Endodermal cell (in vitro differentiated cells): ENCODE measurements around the gene RNF123. TPM values are rescaled to one million over a fixed set of nuclear protein-coding genes. Genes with fewer than 3 reads are reported as not detected.
A peak's percentile ranks its signal among the peaks of the same experiment; 100 is the strongest.

Experiments used
- DNase-seq: peaks from one replicate; pipeline ENCODE4 v3.0.0-alpha.2; 2017
- H3K27ac ChIP-seq: 2 replicates; pipeline ENCODE4 v1.5.1; 2013; ENCODE audit warnings: mild to moderate bottlenecking, low read depth, low read length, moderate library complexity
- H3K27me3 ChIP-seq: 2 replicates; pipeline ENCODE4 v1.6.1; 2013; ENCODE audit warnings: mild to moderate bottlenecking, low read length, moderate library complexity; ENCODE audit not compliant: insufficient read depth, control insufficient read depth, poor library complexity, severe bottlenecking
- H3K36me3 ChIP-seq: 2 replicates; pipeline ENCODE4 v1.7.0; 2013; ENCODE audit warnings: mild to moderate bottlenecking, low read length, moderate library complexity; ENCODE audit not compliant: control insufficient read depth, insufficient read depth
- H3K4me1 ChIP-seq: one replicate; pipeline ENCODE4 v1.7.0; 2013; ENCODE audit warnings: low read length; ENCODE audit not compliant: control insufficient read depth, insufficient read depth
- H3K4me3 ChIP-seq: 2 replicates; pipeline ENCODE4 v1.5.1; 2013; ENCODE audit warnings: mild to moderate bottlenecking, low read length, moderate library complexity
- H3K9ac ChIP-seq: 2 replicates; pipeline ENCODE4 v1.6.1; 2013; ENCODE audit warnings: mild to moderate bottlenecking, low read length, moderate library complexity; ENCODE audit not compliant: poor library complexity, severe bottlenecking; ENCODE audit errors: extremely low read depth
- H3K9me3 ChIP-seq: 2 replicates; pipeline ENCODE4 v1.6.1; 2013; ENCODE audit warnings: mild to moderate bottlenecking, low read length, moderate library complexity; ENCODE audit not compliant: control insufficient read depth
- H3K27ac Mint-ChIP-seq: 2 replicates; pipeline ENCODE4 v1.8.0; 2020; ENCODE audit warnings: mixed read lengths
- H3K27me3 Mint-ChIP-seq: 2 replicates; pipeline ENCODE4 v1.8.0; 2021; ENCODE audit warnings: mild to moderate bottlenecking, mixed read lengths; ENCODE audit not compliant: insufficient read depth
- H3K36me3 Mint-ChIP-seq: 2 replicates; pipeline ENCODE4 v1.8.0; 2020; ENCODE audit warnings: low read depth, mixed read lengths
- H3K4me1 Mint-ChIP-seq: 2 replicates; pipeline ENCODE4 v1.8.0; 2020; ENCODE audit warnings: mixed read lengths
- H3K4me3 Mint-ChIP-seq: 2 replicates; pipeline ENCODE4 v1.8.0; 2020; ENCODE audit warnings: mild to moderate bottlenecking, moderate library complexity, mixed read lengths
- H3K9me3 Mint-ChIP-seq: 2 replicates; pipeline ENCODE4 v1.8.0; 2020; ENCODE audit warnings: mild to moderate bottlenecking, mixed read lengths
- CTCF ChIP-seq: fragments of 200-600 bp; sonication (generic); conservative IDR thresholded peaks from 2 replicates; pipeline ENCODE4 v1.5.0; 2021; ENCODE audit warnings: antibody characterized with exemption, mild to moderate bottlenecking
- WGBS, 2 experiments: methylation state at CpG; one replicate each; pipeline versions ENCODE4 v1.1.5 to v1.1.7; 2013; ENCODE audit warnings: missing lambda C conversion rate in 2 of 2, mixed read lengths in 1 of 2; ENCODE audit not compliant: insufficient coverage in 1 of 2, insufficient read length in 1 of 2; 5-methylcytosine and 5-hydroxymethylcytosine counted together
- total RNA-seq, 2 donors: library from RNA; stranded (reverse); fragmentation: NEBNext Ultra II Directional in 1 of 2; extraction: Animal tissue kit (Norgen Biotek cat#: 25700) in 1 of 2; gene quantifications; 2 replicates in 1 of 2; 3 replicates in 1 of 2; pipeline ENCODE4 v1.2.1, GENCODE V29; 2021

RNF123 gene
- total RNA-seq, 2 donors from 2014 or later: 47.3 to 47.6 TPM

DNA sequence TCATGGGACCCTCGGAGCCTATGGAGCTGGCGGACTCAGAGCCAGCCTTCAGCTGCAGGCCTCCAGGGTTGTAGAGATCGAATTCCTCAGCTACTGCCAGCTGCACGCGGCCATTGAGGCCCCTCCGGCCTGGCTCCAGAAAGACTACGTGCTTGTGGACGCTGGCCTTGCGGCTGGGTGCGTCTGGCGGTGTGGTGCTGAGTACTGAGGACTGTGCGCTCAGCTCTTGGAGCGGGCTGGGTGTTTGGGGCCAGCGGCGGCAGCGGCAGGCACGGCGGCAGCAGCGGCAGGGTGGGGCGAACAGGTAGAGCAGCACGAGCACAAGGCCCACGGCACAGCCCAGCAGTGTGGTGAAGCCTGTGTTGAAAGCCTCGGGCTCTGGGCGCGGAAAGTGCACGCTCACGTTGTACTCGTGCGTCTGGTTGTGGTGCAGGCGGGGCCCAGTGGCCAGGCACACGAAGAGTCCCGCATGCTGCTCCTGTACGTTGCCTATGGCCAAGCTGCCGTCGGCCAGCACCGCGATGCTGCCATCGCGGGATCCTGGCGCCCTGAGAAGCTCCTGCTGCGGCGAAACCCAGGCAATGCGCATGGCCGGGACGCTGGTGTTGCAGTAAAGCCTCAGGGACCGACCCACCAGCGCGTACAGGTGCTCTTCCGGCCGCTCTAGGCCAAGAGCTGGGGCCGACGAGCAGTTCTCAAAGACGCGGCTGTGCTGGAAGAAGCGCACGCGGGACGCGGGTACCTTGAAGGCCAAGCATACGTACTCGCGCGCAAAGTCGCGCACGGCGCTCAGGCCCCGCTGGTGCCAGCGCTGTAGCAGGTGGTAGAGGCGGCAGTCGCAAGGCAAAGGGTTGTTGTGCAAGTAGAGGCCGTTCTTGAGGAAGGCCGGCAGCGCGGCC is 28.9 kb downstream of the RNF123 start:
- Histone ChIP-seq H3K9ac (no peak overlapping the region), H3K27me3 (no peaks in the 10 kb centered on the region), H3K36me3 (peaks cover 25% of the 10 kb centered on the region), H3K9me3 (no peaks in the 10 kb centered on the region), H3K4me1 (peaks cover 7% of the 10 kb centered on the region), H3K27ac (no peak overlapping the region), H3K4me3 (peak overlapping the region; percentile 78)
- Mint-ChIP-seq H3K4me1 (peaks cover 10% of the 10 kb centered on the region), H3K4me3 (peak overlapping the region; percentile 69), H3K27ac (peak overlapping the region; percentile 92), H3K27me3 (peaks cover 4% of the 10 kb centered on the region), H3K9me3 (no peaks in the 10 kb centered on the region), H3K36me3 (peaks cover 31% of the 10 kb centered on the region)
- no peak for TF ChIP-seq CTCF
- 96 to 99% methylated on average over 66 to 75 of the region's 75 CpGs for WGBS, 2 experiments
- peak; percentile 81 for DNase-seq

DNA sequence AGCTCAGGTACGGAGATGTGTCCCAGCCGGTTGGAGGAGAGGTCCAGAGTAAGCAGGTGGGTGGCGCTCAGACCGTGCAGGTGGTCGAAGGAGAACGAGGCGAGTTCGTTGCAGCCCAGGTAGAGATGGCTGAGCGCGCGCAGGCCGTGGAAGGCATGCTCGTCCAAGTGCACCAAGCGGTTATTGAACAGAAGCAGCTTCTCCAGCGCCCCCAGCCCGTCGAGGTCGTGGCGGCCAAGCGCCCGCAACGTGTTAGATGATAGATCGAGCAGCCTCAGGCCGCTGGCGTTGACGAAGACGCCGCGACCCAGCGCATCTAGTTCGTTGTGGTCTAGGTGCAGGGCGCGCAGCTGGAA is 29.5 kb downstream of the RNF123 start:
- H3K9me3 Mint-ChIP-seq: no peaks in the 10 kb centered on the region
- H3K4me1 ChIP-seq: peaks cover 7% of the 10 kb centered on the region
- H3K27me3 Mint-ChIP-seq: peaks cover 4% of the 10 kb centered on the region
- TF ChIP-seq CTCF: no peak
- H3K4me3 ChIP-seq: peak overlapping the region; percentile 78
- H3K27me3 ChIP-seq: no peaks in the 10 kb centered on the region
- H3K4me1 Mint-ChIP-seq: peaks cover 10% of the 10 kb centered on the region
- H3K9ac ChIP-seq: peak overlapping the region; percentile 34
- H3K27ac Mint-ChIP-seq: peak overlapping the region; percentile 92
- 54 to 77% methylated on average over 33 of the region's 33 CpGs for WGBS, 2 experiments
- H3K27ac ChIP-seq: no peak overlapping the region
- peaks cover 31% of the 10 kb centered on the region for H3K36me3 Mint-ChIP-seq
- H3K36me3 ChIP-seq: peaks cover 25% of the 10 kb centered on the region
- peak overlapping the region; percentile 69 for H3K4me3 Mint-ChIP-seq
- no peak for DNase-seq
- H3K9me3 ChIP-seq: no peaks in the 10 kb centered on the region

DNA sequence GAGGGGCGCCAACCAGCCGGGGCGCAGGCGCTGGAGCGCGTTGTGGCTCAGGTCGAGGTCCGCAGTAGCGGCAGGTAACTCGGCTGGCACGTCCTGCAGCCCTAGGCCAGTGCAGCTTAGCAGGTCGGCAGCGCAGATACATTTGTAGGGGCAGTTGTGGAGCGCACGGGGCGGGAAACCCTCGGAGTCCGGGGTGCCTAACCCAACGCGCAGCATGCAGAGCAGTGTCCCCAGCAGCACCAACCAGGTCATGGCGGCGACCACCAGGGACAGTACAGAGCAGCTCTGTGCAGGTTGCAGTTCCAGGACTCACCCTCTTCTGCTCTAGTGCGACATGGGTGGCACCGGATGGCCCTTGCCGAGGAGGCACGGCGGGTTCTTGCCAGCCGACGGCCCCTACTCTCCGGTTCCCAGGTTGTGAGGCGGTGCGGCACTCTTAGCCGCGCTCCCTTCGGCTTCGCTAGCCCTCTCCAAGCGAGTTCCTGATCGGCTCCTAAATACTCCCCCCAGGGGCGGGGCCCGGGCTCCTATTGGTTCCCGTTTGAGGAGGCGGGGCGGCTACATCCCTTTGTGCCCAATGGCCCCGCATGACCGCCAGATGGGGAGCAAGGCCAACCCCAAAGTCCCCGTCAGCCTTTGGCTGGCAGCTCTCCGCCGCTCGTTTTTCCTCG is 30.0 kb downstream of the RNF123 start, which contains the start of gene AMIGO3:
Gene AMIGO3 (minus strand): TSS at position 471 of the 671 bp plus-strand sequence. CDS start 219 bp downstream, at position 252.
- Mint-ChIP-seq H3K27me3 (peaks cover 4% of the 10 kb centered on the region), H3K4me1 (peaks cover 10% of the 10 kb centered on the region), H3K27ac (peak within 1 kb of the TSS; percentile 92), H3K9me3 (no peaks in the 10 kb centered on the region), H3K36me3 (peaks cover 31% of the 10 kb centered on the region), H3K4me3 (peak within 1 kb of the TSS; percentile 69)
- H3K4me1 ChIP-seq: peaks cover 7% of the 10 kb centered on the region
- 7 to 9% methylated on average over 32 to 50 of the region's 50 CpGs for WGBS, 2 experiments
- H3K9ac ChIP-seq: peak within 1 kb of the TSS; percentile 34
- no peaks in the 10 kb centered on the region for H3K27me3 ChIP-seq
- peak within 1 kb of the TSS; percentile 61 for H3K27ac ChIP-seq
- peak; percentile 81 for TF ChIP-seq CTCF
- peaks cover 25% of the 10 kb centered on the region for H3K36me3 ChIP-seq
- H3K9me3 ChIP-seq: no peaks in the 10 kb centered on the region
- H3K4me3 ChIP-seq: peak within 1 kb of the TSS; percentile 78
- DNase-seq: peak; percentile 98
